Activated CD4-positive, alpha-beta T cell treated with anti-CD3 and anti-CD28 coated beads, Interleukin-2, amount 50 U/mL, for 1 hour (primary cell): ENCODE measurements around the gene CHRDL2.

Experiments used
- DNase-seq: peaks from one replicate; pipeline ENCODE4 v3.0.0-alpha.2; 2020

CHRDL2 gene

DNA sequence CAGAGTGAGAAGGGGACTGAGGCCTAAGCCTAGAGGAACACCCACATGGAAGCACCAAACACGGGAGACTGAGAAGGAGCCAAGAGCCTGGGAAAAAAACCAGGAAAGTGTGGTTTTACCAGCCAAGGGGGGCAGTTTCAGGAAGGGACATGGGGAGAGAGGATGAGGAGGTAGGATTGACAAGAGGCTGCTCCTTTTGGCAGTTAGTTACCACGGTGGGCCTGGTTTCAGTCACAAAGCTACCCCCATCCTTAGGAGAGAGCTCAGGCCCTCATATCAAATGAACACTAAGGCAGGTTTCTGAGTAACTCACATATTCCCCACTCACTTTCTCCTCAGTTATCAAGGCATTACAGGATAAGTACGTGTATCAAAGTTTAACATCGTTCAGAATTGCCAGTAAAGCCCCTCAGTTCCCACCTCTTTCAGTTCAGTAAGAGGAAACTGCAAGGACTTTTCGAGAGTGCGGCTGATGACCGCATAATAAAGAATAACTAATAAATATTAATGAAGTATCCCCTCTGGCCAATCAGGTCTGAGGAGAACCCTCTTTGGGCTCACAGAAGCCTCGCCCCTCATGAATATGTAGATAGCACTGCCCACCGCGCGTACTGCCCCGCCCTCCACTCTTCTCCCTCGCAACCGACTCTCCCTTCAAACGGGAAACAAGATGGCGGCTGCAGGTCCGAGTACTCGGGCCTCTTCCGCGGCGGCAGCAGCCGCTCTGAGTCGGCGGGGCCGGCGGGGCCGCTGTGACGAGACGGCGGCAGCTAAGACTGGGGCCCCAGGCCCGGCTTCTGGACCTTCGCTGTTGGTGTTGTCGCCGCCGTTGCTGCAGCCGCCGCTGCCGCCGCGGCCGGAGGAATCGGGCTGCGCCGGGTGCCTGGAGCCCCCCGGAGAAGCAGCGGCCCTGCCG, 17.2 kb upstream of the CHRDL2 start, which contains the start of gene RNF169:
RNF169 (plus strand) TSS at position 639 of the 916 bp plus-strand sequence; CDS start at position 671, 32 bp downstream.
- peak; percentile 83 for DNase-seq

DNA sequence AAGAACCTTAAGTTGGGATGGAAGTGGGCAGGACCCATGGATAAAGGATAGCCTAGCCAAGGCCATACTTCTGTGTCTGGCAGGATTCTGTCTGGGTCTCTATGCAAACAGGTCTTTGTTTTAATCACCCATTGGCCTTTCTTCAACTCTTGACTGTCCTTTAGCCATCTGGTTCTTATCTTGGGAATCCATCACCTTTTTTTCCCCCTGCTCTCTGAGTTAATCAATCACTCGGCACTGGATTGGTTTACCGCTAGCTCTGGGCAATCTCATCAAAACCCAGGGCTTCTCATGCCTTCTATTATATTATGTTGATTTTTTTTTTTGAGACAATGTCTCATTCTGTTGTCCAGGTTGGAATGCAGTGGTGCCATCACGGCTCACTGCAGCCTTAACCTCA, 15.6 kb upstream of the CHRDL2 start:
- DNase-seq: no peak

DNA sequence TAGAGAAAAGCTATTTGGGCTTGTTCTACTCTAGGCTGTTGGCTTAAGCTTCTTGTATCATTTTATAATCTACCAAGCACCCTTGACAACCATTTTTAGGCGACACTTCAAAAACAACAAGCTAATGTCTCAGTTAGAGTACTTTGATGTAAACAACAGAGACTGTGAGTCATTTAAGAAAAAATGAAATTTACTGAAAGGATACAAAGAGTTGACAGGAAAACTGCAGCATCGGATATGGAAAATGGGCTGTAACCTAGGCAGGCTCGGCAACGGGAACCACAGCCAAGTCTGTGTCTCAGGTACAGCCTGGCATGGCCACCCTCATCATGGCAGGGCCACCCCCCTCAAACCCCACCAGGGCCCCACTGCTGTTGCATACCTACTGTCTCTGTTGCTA, 13.1 kb upstream of the CHRDL2 start:
- no peak for DNase-seq

DNA sequence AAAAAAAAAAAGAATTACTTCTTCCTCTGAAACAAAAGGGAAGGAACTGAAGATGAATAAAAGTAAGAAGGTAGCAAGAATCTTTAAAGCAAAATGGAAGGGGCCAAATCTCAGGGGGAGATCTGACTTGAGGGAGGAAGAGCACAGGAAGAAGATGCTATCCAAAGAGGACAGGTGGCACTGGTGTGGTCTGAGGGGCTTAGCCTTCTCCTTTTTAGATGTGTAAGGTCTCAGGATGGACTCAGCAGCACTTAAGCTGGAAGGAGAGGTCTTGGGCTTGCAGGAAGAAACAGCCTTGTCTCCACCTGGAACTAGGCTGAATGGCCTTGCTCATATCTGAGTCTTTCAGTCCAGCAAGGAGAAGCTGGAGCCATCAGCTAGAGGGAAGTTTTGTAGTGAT, 12.4 kb upstream of the CHRDL2 start:
- no peak for DNase-seq

DNA sequence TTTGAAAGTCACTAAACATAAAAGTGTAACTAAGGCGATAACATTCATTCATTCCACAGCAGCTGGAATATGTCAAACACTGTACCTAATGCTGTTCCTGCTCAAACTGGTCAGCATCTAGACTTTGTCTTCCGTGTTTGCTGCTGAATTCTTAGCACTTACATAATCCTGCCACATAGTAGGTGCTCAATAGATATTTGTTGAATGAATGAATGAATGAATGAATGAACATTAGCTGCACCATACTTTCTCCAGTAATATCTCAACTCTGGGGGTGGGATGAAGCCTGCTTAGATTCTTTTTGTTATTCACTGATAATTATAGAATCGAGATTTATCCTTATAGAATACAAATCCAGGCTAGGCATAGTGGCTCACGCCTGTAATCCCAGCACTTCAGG, 10.8 kb upstream of the CHRDL2 start:
- DNase-seq: no peak

DNA sequence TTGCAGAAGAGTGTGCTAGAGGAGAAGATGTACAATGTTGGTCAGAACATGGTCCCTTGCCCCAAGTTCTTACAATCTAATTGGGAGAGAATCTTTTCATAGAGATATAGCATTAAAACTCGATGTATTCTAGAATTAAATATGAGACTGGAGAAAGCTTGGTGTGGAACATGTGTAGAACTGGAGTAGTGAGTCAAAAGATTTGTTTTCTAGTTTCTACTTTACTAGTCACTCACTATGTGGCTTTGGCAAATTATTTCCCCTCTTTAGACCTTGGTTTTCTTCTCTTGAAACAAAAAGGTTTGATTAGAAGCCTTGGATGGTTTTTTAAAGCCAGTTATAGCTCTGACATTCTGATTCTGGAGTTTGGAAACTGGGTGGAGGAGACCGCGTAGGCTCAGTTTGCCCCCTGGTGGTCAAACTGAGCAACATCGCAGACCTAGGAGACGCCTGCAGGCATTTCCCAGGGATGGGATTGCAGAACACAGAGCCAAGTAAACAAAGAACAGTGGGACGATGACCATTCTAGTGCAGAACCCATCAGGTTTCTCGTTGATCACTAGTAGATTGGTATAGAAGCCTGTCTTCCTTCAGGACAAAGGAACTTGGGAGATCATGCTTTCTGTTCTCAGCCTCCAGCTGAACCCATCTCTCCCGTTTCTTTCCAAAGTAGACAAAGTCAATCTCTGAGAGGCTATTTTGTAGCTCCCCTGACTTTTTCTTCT, 8.5 kb upstream of the CHRDL2 start:
- peak; percentile 36 for DNase-seq

DNA sequence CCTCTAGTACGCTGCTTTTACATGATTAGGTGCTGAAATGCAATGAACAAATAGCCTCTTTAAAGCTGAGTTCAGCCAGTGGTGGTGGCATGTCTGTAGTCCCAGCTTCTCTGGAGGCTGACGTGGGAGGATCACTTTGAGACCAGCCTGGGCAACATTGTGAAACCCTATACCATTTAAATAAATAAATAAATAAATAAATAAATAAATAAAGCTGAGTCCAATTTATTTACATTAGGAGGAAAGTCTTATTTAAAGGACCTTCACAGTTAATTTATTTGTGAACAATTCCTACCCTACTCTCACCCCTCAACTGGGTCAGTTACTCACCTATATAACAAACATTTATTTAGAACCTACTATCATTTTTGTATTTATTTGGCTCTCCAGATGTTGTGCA, 4.8 kb upstream of the CHRDL2 start:
- DNase-seq: no peak

DNA sequence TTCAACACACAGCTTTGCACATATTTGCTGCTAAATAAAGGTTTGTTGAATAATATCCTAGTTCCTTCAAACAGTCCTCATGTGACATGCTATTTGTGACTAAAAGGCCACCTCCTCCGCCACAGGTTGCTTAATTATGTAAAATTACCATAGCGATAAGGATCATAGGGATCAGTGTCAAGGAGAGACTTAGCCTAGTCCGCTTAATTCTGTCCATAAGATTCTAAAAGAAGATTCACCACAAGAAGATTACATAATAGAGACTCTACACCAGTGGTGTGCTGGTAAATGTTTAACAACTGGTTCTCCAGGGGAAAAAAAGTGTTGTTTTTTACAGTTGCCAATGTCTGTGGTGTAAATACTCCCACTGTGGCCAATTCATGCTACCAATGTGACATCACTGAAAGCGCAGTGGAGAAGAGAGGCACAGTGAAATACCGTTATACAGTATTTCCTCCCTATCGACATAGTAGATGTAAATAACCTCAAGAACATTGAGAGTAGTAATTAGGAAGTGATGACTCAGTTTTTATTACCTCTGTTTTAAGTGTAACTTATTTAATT, 4.2 kb upstream of the CHRDL2 start:
- no peak for DNase-seq

DNA sequence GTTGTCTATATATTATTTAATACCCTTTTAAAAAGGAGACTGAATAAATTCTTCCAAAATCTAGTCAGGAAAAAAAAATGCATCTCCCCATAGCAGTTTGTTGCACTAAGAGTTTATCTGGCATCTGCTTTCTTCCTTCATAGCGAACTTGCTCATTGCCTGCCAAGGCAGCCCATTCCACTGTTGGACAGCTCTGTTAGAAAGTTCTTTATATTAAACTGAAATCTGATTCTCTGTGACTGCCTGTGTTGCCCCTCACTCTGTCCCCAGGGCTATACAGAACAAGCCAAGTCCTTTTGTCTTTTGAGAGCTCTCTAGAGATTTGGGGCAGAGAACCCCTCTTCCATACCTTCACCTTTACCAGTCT, 3.3 kb upstream of the CHRDL2 start:
- DNase-seq: no peak

DNA sequence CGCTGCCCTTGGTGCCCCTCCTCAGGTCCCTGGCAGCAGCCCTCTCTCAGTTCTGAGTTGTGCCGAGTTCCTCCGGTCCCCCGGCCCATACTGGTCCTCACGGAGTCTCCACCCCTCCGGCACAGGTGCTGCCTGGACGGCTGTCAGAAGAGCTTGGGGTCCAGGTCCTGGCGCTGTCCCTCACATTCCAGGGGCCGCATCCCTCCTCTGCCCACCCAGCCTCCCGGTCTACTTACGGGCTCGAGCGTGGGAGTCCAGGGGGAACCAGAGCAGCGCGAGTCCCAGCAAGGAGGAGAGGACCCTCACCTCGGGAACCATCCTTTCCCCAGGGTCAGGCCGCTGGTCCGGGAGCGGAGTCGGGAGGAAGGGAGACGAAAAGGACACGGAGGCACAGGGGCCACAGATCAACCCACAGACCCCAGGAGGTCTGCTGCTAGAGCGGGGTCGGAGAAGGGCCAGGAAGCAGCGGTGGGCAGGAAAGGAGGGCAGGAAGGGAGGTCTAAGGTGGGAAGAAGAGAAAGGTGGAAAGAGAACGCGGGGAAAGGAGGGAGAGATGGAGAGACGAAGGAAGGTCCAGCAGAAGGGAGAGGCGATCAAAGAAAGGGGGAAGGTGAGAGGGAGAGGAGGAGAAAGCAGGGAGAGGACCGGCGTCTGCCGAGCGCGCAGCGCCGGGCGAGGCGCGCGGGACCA, 510 bp downstream of the CHRDL2 start:
- no peak for DNase-seq

DNA sequence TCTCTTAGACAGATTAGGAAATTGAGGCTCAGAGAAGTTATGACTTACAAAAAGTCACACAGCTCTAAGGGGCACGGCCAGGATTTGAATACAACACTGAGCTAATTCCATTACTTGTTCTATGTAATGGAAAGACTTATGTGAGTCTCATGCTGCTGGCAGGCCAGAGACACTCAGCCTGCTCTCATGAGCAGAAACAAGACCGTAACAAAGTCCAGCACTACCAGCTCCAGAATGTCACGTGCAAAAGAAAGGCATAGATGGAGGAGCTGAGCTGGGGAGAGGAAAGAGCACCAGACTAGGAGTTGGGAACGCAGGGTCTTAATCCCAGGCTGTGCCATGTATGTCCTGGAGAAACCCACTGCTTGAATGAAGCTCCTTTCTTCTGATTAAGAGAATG, 1.8 kb downstream of the CHRDL2 start:
- no peak for DNase-seq

DNA sequence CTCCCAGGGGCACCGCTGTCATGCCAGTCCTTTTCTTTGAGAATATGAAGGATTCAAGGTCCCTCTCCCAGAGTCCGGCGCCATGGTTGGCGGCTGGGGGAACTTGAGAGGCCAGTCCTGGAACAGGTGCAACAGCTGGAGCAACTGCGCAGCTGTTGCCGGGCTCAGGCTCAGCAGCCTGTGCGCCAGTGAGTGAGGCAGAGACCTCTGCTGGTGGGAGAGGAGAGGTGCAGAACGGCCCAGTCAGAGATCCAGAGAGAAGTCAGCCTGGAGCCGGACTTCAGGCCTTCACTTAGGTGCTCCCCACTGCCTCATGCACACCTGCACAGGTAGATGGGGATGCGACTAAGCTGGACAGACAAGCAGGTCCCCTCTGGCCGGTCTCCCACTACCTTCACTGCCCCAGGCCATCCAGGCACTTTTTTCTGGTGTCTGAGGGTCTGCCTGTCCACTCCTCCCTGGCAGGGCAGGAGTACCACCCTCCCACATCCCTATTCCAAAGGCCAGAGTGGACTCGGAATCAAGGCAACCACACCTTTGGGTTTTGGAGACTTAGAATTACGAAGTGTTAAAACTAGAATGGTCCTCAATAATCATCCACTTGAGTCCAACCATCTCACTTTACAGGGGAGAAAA, 4.6 kb downstream of the CHRDL2 start:
- DNase-seq: peak; percentile 53

DNA sequence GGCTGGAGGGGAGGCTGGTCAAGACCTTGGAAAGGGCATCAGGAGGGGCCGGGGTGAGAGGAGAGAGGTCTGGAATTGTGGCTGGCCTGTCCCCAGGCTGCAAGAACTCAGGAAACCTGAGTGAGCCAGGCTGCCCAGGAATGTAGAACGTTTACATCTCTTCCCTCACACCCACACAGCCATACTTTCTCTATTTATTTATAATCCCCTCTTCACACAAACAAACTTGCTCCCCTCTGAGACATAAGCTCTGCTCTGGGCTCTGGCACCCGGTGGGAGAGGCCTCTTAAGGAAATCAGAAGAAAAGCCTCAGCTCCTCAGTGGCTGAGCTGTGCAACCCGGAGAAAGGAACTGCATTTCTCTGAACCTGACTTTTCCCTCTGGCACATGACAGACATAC, 5.5 kb downstream of the CHRDL2 start:
- DNase-seq: no peak

DNA sequence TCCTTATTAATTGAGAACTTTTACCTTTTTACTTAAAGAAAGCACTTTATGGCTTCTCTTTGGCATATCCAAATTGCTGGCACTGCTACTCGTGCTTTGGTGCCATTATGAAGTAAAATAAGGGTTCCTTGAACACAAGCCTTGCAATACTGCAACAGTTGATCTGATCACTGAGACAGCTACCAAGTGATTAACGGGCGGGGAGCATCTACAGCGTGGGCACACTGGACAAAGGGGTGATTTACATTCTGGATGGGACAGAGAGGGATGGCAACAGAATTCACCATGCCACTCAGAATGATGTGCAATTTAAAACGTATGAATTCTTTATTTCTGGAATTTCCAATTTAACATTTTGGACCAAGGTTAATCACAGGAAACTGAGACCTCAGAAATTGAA, 7.7 kb downstream of the CHRDL2 start:
- DNase-seq: no peak

DNA sequence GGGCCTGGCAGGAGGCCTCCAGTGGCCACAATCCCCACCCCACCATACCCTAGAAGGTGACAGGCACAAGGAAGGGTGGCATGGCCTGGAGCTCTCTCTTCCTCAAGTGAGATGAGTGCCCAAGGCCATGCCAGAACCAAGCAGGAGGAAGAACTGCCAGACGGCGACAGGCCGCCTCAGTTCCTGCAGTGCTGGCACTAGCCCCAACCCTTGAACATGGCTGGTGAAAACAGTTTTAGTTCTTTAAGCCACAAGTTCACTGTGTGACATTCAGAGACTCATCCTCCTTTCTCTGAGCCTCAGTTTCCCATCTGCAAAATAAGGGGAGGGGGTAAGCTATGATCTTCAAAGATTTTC, 9.8 kb downstream of the CHRDL2 start:
- DNase-seq: no peak

DNA sequence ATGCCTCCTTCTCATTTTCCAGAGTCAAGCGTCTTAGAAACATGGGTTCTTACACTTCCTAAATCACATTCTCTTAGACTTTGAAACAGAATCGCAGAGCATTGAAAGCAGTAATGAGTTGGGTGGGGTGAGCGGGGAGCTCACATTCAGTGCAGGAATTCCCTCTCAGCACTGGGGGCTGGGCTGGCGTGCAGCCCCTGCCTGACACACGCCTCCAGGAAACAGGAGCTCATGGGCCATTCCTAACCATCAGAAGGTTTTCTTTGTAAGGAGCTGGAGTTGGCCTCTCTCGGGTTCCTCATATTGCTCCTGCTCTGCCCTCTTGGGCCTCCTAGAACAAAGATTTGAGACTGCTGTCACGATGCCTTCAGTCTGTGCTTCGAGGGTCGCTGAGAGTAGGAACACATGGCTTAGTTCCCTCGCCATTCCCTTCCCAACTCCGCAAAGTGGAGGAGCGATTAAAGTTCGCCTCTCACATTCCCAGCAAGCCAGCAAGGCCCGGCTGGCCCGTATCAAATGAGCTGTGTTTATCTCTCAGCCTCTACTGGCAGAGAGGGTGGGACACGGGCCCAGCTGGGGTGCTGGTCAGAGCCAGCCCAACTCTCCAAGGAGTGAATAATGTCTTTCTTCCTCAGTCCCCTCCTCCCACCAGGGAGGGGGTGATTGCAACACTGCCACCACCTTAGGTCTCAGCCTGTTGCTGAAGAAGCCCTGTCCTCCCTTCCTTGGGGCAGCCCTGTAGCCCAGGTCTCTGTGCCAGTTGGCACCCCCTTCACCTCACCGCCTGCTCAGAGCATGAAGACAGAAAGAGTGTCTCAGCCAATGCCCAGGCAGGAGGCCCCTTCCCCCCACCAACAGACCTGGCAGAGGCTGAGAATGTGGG, 10.4 kb downstream of the CHRDL2 start:
- no peak for DNase-seq

DNA sequence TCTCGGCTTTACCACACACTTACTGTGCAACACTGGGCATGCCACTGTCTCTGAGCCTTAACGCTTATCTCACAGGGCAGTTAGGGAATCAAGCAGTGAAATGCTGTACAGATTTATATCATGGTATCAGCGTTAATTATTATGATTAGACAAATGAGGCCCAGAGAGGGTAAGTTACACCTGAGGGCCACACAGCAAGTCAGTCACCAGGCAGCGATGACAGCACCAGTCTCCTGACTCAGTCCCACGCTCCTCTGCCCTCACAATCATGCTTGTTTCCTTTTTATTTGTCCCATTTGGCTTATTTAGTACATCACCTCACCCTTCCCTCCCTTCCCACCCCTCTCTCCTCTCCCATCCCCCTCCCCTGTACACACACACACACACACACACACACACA, 12.2 kb downstream of the CHRDL2 start:
- DNase-seq: no peak

DNA sequence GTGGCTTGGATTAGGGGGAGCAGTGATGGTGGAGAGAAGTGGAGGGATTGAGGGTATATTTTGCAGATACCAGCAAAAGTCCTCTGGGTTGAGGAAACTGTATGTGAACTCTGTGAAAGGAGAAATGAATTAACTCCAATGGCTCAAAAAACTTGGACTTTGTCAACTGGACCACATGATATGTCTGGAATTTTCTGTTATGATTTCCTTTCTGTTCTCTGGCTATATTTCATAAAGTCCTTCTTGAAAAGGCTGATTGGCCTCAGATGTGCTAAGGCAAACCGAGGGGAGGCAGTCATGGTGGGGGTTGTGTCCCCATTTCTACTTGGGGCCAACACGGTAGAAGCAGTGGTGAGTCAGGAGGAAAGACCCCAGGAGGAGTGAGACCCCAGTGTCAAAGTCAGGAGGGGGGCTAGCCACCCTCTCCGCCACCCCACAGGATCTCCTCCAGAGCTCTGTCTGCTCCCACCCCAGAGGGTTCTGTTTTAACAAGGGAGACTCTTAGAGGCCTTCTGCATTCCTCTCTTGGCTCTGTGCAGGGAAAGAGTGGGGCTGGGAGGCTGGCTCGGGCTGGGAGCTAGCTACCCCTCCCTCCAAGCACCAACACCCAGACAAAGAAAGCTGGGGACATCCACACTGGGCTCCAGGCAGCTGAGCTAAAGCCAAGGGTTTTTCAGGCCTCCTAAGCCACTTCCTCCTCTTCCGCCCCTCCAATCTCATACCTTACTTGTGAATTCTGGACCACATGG, 13.8 kb downstream of the CHRDL2 start:
- DNase-seq: no peak

DNA sequence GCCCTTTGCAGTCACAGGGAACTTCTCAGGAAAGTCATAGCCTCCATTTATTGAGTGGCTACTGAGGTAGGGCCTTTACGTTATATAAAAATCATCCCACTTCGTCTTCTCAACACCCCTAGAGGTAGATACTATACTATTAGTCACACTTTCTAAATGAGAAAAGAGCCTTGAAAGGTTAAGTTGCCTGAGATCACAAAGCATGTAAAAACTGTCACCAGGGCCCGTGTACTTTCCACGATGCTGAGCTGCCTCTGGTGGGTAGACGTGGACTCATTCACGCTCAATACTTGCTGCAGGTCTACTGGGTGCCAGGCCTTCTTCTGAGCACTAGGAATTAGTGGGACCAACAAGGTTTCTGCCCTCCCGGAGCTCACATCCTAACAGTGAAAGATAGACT, 16.3 kb downstream of the CHRDL2 start:
- no peak for DNase-seq

DNA sequence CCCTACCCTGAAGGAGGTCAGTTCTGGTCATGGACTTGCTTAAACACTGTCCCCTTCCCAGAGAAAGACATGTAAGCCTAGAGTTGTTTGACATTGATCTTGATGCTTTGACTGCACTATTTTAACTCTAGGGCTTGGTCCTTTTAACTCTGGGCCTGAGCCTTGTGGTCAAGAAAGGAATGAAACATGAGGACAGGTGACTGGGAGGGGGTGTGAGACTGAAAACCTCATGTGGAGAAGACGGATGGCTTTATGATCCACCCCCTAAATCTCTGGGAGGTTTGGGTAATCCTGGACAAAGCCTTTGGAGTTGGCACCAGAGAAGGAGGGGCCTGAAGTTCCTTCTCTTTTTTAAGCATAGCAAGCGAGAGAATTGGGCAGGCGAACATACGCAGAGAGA, 17.5 kb downstream of the CHRDL2 start:
- DNase-seq: no peak

DNA sequence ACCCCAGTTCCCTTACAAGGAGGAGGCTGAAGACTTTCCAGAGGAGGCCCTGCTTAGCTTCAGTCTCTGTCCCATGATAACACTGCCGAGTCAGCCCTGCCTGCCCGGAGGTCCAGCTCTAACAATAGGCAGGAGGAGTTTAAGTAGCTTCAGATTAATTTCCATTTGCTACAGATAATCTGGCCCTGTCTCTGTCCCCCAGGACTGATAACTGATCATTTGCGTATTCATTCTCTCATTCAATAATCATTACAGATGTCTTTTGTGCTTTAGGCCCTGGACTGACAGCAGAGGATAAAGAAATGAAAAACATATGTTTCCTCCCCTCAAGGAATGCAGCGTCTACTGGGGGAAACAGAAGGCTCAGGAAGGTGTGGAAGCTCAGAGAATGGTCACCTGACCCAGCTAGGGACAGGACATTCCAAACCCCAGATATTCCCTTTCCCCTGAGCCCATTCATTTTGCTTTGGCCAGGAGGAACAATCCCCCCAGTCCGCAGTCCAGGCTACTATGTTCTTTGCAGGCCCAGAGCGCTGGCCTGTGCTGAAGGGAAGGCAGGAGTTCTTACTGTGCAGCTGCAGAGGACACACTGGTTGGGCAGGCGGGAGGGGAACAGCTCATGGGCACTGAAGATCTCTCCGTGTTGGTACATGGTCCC, 20.8 kb downstream of the CHRDL2 start:
- no peak for DNase-seq
